MCF 10A (cell line): ENCODE results near the gene ENDOG. TPM values are rescaled to one million over a fixed set of nuclear protein-coding genes. Genes with fewer than 3 reads are reported as not detected.

Source experiments
- BruUV-seq: library from RNA; stranded (reverse); fragments of 400-500 nt; replicated peaks from 2 replicates; lab custom pipeline; 2021; lab: Mats Ljungman, UMichigan
- CTCF ChIA-PET: fragments of 300-600 bp; sonication (Branson Sonifier 250); formaldehyde crosslinking; extraction: SDS; loops from one replicate; lab custom pipeline; 2021; ENCODE audit warnings: antibody characterized with exemption, inconsistent platforms; lab: Yijun Ruan, JAX
- POLR2A ChIA-PET: fragments of 300-600, 350-650 bp; sonication (Branson Sonifier 250); formaldehyde crosslinking; extraction: SDS; loops from one replicate; lab custom pipeline; 2020; ENCODE audit warnings: antibody characterized with exemption, inconsistent platforms; lab: Yijun Ruan, JAX
- DNase-seq: peaks from one replicate; pipeline ENCODE4 v3.0.0-alpha.2; 2018; ENCODE audit not compliant: unreplicated experiment
- H3K27ac Mint-ChIP-seq: one replicate; pipeline ENCODE4 v1.8.0; 2022; ENCODE audit warnings: mild to moderate bottlenecking, low read depth, mixed read lengths; ENCODE audit not compliant: unreplicated experiment
- H3K27me3 Mint-ChIP-seq: one replicate; pipeline ENCODE4 v1.8.0; 2022; ENCODE audit warnings: mixed read lengths; ENCODE audit not compliant: insufficient read depth, unreplicated experiment
- H3K36me3 Mint-ChIP-seq: one replicate; pipeline ENCODE4 v1.8.0; 2022; ENCODE audit warnings: mild to moderate bottlenecking, moderate library complexity, mixed read lengths; ENCODE audit not compliant: insufficient read depth, unreplicated experiment
- H3K4me1 Mint-ChIP-seq: one replicate; pipeline ENCODE4 v1.8.0; 2022; ENCODE audit warnings: mixed read lengths; ENCODE audit not compliant: insufficient read depth, unreplicated experiment
- H3K4me3 Mint-ChIP-seq: one replicate; pipeline ENCODE4 v1.8.0; 2022; ENCODE audit warnings: mild to moderate bottlenecking, moderate library complexity, mixed read lengths; ENCODE audit not compliant: unreplicated experiment
- H3K9me3 Mint-ChIP-seq: one replicate; pipeline ENCODE4 v1.8.0; 2022; ENCODE audit warnings: mixed read lengths; ENCODE audit not compliant: unreplicated experiment
- intact Hi-C: fragments of 100-400 bp; cut with micrococcal nuclease; formaldehyde crosslinking; loops from 2 replicates; pipeline ENCODE4 v1.14.1; 2022
- total RNA-seq: library from RNA; stranded (reverse); gene quantifications from 2 replicates; pipeline ENCODE4 v1.2.3, GENCODE V29; 2022
- TF ChIP-seq, protein P1 (sequence below): fragments of 200-600 bp; IDR thresholded peaks from one replicate; pipeline ENCODE4 v1.8.0; 2022; ENCODE audit warnings: antibody characterized with exemption, mild to moderate bottlenecking; ENCODE audit not compliant: unreplicated experiment

ENDOG gene
- total RNA-seq, 1 experiment from 2014 or later: 22.0 TPM

- BruUV-seq: no TSS peak
- H3K4me3 Mint-ChIP-seq: peak overlapping the region; percentile 96
- DNase-seq: peak; percentile 27
- TF ChIP-seq, protein P1, sequence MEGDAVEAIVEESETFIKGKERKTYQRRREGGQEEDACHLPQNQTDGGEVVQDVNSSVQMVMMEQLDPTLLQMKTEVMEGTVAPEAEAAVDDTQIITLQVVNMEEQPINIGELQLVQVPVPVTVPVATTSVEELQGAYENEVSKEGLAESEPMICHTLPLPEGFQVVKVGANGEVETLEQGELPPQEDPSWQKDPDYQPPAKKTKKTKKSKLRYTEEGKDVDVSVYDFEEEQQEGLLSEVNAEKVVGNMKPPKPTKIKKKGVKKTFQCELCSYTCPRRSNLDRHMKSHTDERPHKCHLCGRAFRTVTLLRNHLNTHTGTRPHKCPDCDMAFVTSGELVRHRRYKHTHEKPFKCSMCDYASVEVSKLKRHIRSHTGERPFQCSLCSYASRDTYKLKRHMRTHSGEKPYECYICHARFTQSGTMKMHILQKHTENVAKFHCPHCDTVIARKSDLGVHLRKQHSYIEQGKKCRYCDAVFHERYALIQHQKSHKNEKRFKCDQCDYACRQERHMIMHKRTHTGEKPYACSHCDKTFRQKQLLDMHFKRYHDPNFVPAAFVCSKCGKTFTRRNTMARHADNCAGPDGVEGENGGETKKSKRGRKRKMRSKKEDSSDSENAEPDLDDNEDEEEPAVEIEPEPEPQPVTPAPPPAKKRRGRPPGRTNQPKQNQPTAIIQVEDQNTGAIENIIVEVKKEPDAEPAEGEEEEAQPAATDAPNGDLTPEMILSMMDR: no peak
- ChIA-PET POLR2A (interaction anchor here (0.7 to 2.8 kb wide), 25 partner anchors 9 to 1203 kb away, joined by 3 to 30 read pairs (median 5); partner anchors contain the start of genes ENDOG, TBC1D13, URM1 and ZDHHC12), CTCF (interaction anchor here (0.6 kb wide), 3 partner anchors 18 to 160 kb away, joined by 3 read pairs; no protein-coding TSS in a partner anchor)
- H3K27me3 Mint-ChIP-seq: no peaks in the 10 kb centered on the region
- peaks cover 11% of the 10 kb centered on the region for H3K4me1 Mint-ChIP-seq
- H3K27ac Mint-ChIP-seq: peak overlapping the region; percentile 92
- intact Hi-C loops: no loop called here
- no peaks in the 10 kb centered on the region for H3K36me3 Mint-ChIP-seq
- H3K9me3 Mint-ChIP-seq: peaks cover 7% of the 10 kb centered on the region
Observed at GRCh38 chr9:128771094-128771721, 47.1 kb upstream of the ENDOG start.

DNA sequence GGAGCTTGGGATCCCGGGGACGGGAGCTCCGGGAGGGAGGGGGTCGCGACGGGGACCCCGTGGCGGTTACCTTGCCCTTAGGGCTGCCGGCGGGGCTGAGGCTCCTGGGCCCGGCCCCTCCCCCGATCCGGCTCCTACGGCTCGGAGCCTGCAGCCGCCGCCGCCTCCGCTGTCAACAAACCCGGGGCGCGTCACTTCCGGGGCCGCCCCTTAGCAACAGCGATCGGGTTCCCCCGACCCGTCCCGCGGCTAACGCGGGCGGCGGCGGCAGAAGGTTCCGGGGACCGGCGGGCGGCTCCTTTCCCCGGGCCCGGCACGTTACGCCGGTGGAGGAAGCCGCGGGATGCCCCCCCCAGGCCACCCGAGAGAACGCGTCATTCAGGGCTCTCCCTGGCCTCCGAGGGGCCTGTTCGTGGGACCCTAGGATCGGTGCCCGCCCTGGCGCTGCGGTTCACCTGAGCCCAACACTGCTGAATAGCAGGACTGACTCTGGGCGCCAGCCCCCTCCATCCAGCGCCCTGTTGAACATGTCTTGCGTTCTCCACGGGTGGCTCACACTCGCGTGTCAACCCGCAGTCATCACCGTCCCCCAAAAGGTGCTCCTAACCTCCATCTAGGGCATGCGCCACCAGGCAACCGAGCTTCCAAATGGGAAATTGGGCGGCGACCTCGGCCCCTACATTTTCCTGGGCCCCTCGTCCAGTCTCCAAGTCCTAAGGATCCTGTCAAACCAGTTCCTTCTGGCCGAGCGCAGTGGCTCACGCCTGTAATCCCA lies 46.4 kb upstream of the ENDOG start, which contains the start of gene ZER1:
ZER1 (minus strand) TSS at position 183 of the 775 bp plus-strand sequence. CDS start 16,362 bp downstream, outside the sequence.
- TF ChIP-seq, protein P1: no peak
- TSS peak; percentile 88 for BruUV-seq
- H3K9me3 Mint-ChIP-seq: peaks cover 7% of the 10 kb centered on the region
- H3K36me3 Mint-ChIP-seq: no peaks in the 10 kb centered on the region
- peak within 1 kb of the TSS; percentile 96 for H3K4me3 Mint-ChIP-seq
- H3K27ac Mint-ChIP-seq: peak within 1 kb of the TSS; percentile 92
- intact Hi-C loops: loop anchor here (1.0 kb wide), 1 partner anchor 15 kb away; the partner anchor contains the start of gene TBC1D13
- CTCF ChIA-PET: interaction anchor here (0.9 kb wide), 1 partner anchor 53 kb away, joined by 4 read pairs; no protein-coding TSS in a partner anchor
- peaks cover 11% of the 10 kb centered on the region for H3K4me1 Mint-ChIP-seq
- DNase-seq: peak; percentile 85
- POLR2A ChIA-PET: interaction anchor here (0.9 to 2.8 kb wide), 24 partner anchors 10 to 1204 kb away, joined by 3 to 30 read pairs (median 5); partner anchors contain the start of genes ENDOG, TBC1D13, URM1 and ZDHHC12
- H3K27me3 Mint-ChIP-seq: no peaks in the 10 kb centered on the region

GRCh38 chr9:128773049-128773448 lies 45.3 kb upstream of the ENDOG start:
- no peak overlapping the region for H3K27ac Mint-ChIP-seq
- TF ChIP-seq, protein P1: no peak
- no TSS peak for BruUV-seq
- peaks cover 11% of the 10 kb centered on the region for H3K4me1 Mint-ChIP-seq
- DNase-seq: no peak
- ChIA-PET CTCF (interaction anchor here (0.6 kb wide), 1 partner anchor 8 kb away, joined by 3 read pairs; no protein-coding TSS in a partner anchor), POLR2A (interaction anchor here (0.6 to 2.6 kb wide), 7 partner anchors 9 to 268 kb away, joined by 3 to 29 read pairs (median 5); partner anchors contain the start of genes ENDOG and TBC1D13)
- H3K27me3 Mint-ChIP-seq: no peaks in the 10 kb centered on the region
- peaks cover 7% of the 10 kb centered on the region for H3K9me3 Mint-ChIP-seq
- intact Hi-C loops: no loop called here
- peak overlapping the region; percentile 36 for H3K4me3 Mint-ChIP-seq
- no peaks in the 10 kb centered on the region for H3K36me3 Mint-ChIP-seq
